ENCODE measurements around the gene TP53TG3D.
"Not testable (repeated sequence)": the region's sequence is repeated elsewhere in the genome, so short reads cannot be mapped to it uniquely, and the experiment has no call there.

DNA sequence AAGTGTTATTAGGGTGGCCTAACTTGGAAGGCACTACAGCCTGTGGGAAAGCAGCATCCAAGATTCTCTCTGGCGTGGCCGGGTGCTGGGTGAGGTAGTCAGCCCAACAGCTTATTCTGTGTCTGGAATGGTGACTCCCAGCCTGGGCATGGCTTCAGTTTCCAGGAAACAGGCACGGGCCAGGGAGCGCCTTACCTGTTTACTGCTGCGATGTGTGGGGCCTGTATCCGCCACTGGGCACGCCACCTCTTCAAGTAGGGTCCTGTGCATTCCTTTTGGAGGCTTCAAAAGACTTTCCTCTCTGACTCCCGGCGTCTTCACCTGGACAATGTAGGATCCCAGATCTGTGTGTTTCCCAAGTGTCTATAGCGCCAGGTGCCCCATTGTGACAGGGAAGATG lies 10.5 kb downstream of the TP53TG3D start:
- TF ChIP-seq, protein P1, sequence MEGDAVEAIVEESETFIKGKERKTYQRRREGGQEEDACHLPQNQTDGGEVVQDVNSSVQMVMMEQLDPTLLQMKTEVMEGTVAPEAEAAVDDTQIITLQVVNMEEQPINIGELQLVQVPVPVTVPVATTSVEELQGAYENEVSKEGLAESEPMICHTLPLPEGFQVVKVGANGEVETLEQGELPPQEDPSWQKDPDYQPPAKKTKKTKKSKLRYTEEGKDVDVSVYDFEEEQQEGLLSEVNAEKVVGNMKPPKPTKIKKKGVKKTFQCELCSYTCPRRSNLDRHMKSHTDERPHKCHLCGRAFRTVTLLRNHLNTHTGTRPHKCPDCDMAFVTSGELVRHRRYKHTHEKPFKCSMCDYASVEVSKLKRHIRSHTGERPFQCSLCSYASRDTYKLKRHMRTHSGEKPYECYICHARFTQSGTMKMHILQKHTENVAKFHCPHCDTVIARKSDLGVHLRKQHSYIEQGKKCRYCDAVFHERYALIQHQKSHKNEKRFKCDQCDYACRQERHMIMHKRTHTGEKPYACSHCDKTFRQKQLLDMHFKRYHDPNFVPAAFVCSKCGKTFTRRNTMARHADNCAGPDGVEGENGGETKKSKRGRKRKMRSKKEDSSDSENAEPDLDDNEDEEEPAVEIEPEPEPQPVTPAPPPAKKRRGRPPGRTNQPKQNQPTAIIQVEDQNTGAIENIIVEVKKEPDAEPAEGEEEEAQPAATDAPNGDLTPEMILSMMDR (IDR thresholded peaks at IDR 0.05), result not testable (repeated sequence)
- TF ChIP-seq EP300 (IDR thresholded peaks at IDR 0.05; ENCODE audit: low read depth), result not testable (repeated sequence)

Measured in transverse colon (tissue), 3 donors.